Spinal cord (tissue), 10 donors: Measurements from ENCODE around the gene XRCC1. TPM values are rescaled to one million over a fixed set of nuclear protein-coding genes. Genes with fewer than 3 reads are reported as not detected.

Source experiments
- DNase-seq, 6 donors: peaks; one replicate each; pipeline versions ENCODE4 v3.0.0 to v3.0.0-alpha.2; 2013 to 2015; ENCODE audit warnings: low spot score in 6 of 6, low read depth in 4 of 6
- H3K27ac ChIP-seq: one replicate; pipeline ENCODE4 v1.5.1; 2013; ENCODE audit warnings: low read depth, low read length, control low read depth
- H3K27me3 ChIP-seq: one replicate; pipeline ENCODE4 v1.6.1; 2013; ENCODE audit warnings: low read length; ENCODE audit not compliant: control insufficient read depth, insufficient read depth
- H3K36me3 ChIP-seq: one replicate; pipeline ENCODE4 v1.6.1; 2013; ENCODE audit warnings: low read length; ENCODE audit not compliant: control insufficient read depth, insufficient read depth
- H3K4me1 ChIP-seq: one replicate; pipeline ENCODE4 v1.6.1; 2013; ENCODE audit warnings: low read length; ENCODE audit not compliant: control insufficient read depth, insufficient read depth
- H3K4me3 ChIP-seq: one replicate; pipeline ENCODE4 v1.5.1; 2013; ENCODE audit warnings: low read depth, low read length, control low read depth
- H3K9me3 ChIP-seq: one replicate; pipeline ENCODE4 v1.6.1; 2013; ENCODE audit warnings: low read length; ENCODE audit not compliant: control insufficient read depth, insufficient read depth
- WGBS: methylation state at CpG from one replicate; pipeline ENCODE4 v1.1.5; 2013; ENCODE audit warnings: missing lambda C conversion rate; ENCODE audit not compliant: insufficient coverage; 5-methylcytosine and 5-hydroxymethylcytosine counted together
- polyA plus RNA-seq, 2 donors: library from polyadenylated mRNA; unstranded; fragments of 120-200 nt; gene quantifications; one replicate each; pipeline ENCODE4 v1.2.1, GENCODE V29; 2013; ENCODE audit not compliant: insufficient read length in 2 of 2
- total RNA-seq, 2 donors: library from RNA; depleted of rRNA in 1 of 2; stranded (reverse); fragments of 120-200 nt in 1 of 2; fragments of >200 nt in 1 of 2; gene quantifications; one replicate each; pipeline versions ENCODE4 v1.2.3 to v1.2.4, GENCODE V29; 2013 to 2014
- donor health status: healthy.

Gene XRCC1
- total and polyA plus RNA-seq, 4 donors: 10.4 to 53.2 (median 46.9) TPM

DNA sequence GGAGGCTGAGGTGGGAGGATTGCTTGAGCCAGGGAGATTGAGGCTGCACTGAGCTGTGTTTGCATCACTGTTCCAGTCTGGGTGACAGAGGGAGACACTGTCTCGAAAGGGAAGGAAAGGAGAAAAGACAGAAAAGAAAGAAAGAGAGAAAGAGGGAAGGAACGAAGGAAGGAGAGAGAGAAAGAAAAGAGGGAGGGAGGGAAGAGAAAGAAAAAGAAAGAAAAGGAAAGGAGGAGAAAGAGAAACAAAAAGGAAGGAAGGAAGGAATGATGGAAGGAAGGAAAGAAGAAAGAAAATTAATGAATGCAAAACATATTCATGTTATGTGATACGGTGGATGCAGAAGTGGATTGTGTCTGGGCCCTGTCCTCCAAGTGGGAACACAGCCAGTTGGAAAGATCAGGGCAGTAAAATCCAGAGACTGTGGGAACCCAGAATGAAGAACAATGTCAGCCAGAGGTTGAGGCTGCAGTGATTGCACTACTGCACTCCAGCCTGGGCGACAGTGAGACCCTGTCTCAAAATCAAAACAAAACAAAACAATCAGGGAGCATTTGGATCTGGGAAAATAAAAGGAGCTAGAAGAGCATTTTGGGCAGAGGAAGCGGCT lies 77.0 kb downstream of the XRCC1 start:
- Histone ChIP-seq H3K4me3 (no peak overlapping the region), H3K36me3 (peaks cover 30% of the 10 kb centered on the region), H3K27ac (no peak overlapping the region), H3K9me3 (no peaks in the 10 kb centered on the region), H3K4me1 (peaks cover 22% of the 10 kb centered on the region), H3K27me3 (peaks cover 4% of the 10 kb centered on the region)
- 63% methylated on average over 4 of the region's 5 CpGs for WGBS
- DNase-seq: peak in 1 of 6 donors; percentile 35

DNA sequence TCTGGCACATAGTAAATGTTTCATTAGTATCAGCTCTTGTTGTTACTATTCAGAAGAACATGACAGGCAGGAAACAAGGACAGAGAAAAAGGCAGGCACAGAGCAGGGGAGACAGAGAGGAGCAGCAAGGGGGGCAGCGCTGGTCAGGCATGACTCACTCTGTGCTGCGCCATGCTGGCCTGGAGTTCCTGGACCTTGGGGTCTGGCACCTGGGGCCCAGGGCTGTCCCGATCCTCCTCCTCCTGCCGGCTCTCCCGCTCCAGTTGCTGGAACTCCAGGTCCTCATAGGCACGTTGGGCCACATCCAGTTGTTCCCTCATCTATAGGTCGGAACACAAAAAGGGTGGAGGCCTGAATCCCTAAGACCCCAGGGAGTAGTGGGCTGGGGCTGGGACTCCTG lies 78.4 kb downstream of the XRCC1 start:
- Histone ChIP-seq H3K4me3 (no peak overlapping the region), H3K27me3 (no peaks in the 10 kb centered on the region), H3K36me3 (peaks cover 28% of the 10 kb centered on the region), H3K27ac (no peak overlapping the region), H3K4me1 (peaks cover 12% of the 10 kb centered on the region), H3K9me3 (no peaks in the 10 kb centered on the region)
- 97% methylated on average over 7 of the region's 7 CpGs for WGBS
- DNase-seq: no peak

DNA sequence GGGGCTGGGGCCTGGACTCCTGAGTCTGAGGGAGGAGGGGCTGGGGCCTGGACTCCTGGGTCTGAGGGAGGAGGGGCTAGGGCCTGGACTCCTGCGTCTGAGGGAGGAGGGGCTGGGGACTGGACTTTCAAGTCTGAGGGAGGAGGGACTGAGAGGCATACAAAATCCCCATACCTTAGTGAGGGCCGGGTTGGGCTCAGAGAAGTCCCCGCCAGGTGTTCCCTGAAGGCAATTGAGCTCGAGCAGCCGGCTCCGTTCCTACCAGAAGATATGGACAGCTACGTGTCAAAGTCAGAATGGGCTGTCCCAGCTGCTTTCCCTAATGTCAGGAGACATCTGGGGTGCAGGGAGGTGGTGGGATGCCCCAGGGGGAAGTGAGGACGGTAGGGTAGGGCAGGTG lies 80.2 kb downstream of the XRCC1 start:
- Histone ChIP-seq H3K9me3 (no peaks in the 10 kb centered on the region), H3K27me3 (no peaks in the 10 kb centered on the region), H3K4me3 (no peak overlapping the region), H3K4me1 (peaks cover 7% of the 10 kb centered on the region), H3K36me3 (peaks cover 23% of the 10 kb centered on the region), H3K27ac (no peak overlapping the region)
- 75% methylated on average over 7 of the region's 8 CpGs for WGBS
- no peak for DNase-seq

Other genes starting within 250 kb of the XRCC1 start
- gene CD177, start 221.8 kb downstream of the XRCC1 start, total RNA-seq: 10 to 100 TPM in 1 of 2 donors, 1 to 10 TPM in 1; 4.8 to 24.1 TPM
- 1 to 10 TPM in 1 of 2 donors, not detected in 1; 2.5 TPM for gene CD177, start 221.8 kb downstream of the XRCC1 start, polyA plus RNA-seq
- not detected for gene TEX101, start 160.6 kb downstream of the XRCC1 start, total RNA-seq
- gene TEX101, start 160.6 kb downstream of the XRCC1 start, polyA plus RNA-seq: under 1 TPM in 1 of 2 donors, not detected in 1; 0.18 TPM
- gene LYPD3, start 109.9 kb downstream of the XRCC1 start, total RNA-seq: 1 to 10 TPM in 1 of 2 donors, under 1 TPM in 1; 0.20 to 1.2 TPM
- gene LYPD3, start 109.9 kb downstream of the XRCC1 start, polyA plus RNA-seq: 1 to 10 TPM; 1.3 to 2.1 TPM
- gene PHLDB3, start 70.8 kb downstream of the XRCC1 start, total RNA-seq: 10 to 100 TPM in 1 of 2 donors, 1 to 10 TPM in 1; 6.0 to 13.1 TPM
- 10 to 100 TPM in 1 of 2 donors, 1 to 10 TPM in 1; 8.6 to 12.1 TPM for gene PHLDB3, start 70.8 kb downstream of the XRCC1 start, polyA plus RNA-seq
- gene ETHE1, start 48.3 kb downstream of the XRCC1 start, total RNA-seq: 10 to 100 TPM; 22.5 to 30.4 TPM
- 10 to 100 TPM; 22.2 to 27.2 TPM for gene ETHE1, start 48.3 kb downstream of the XRCC1 start, polyA plus RNA-seq
- under 1 TPM; 0.40 to 0.94 TPM for gene ZNF575, start 42.3 kb downstream of the XRCC1 start, total RNA-seq
- gene ZNF575, start 42.3 kb downstream of the XRCC1 start, polyA plus RNA-seq: 10 to 100 TPM in 1 of 2 donors, 1 to 10 TPM in 1; 6.4 to 11.2 TPM
- 10 to 100 TPM in 1 of 2 donors, 1 to 10 TPM in 1; 3.4 to 13.7 TPM for gene PINLYP, start 274 bp upstream of the XRCC1 start, total RNA-seq
- 10 to 100 TPM; 12.9 to 21.6 TPM for gene PINLYP, start 274 bp upstream of the XRCC1 start, polyA plus RNA-seq
- 10 to 100 TPM; 25.2 to 60.9 TPM for gene IRGQ, start 20.6 kb upstream of the XRCC1 start, total RNA-seq
- gene IRGQ, start 20.6 kb upstream of the XRCC1 start, polyA plus RNA-seq: 10 to 100 TPM; 40.9 to 50.9 TPM
- 10 to 100 TPM in 1 of 2 donors, 1 to 10 TPM in 1; 8.0 to 12.1 TPM for gene ZNF576, start 21.1 kb upstream of the XRCC1 start, total RNA-seq
- gene ZNF576, start 21.1 kb upstream of the XRCC1 start, polyA plus RNA-seq: 10 to 100 TPM; 18.4 to 18.8 TPM
- gene SRRM5, start 36.6 kb upstream of the XRCC1 start, total RNA-seq: under 1 TPM; 0.10 to 0.22 TPM
- gene SRRM5, start 36.6 kb upstream of the XRCC1 start, polyA plus RNA-seq: 1 to 10 TPM; 1.2 to 2.5 TPM
- gene ZNF428, start 44.1 kb upstream of the XRCC1 start, total RNA-seq: 100 to 1,000 TPM in 1 of 2 donors, 10 to 100 TPM in 1; 66.1 to 123 TPM
- 100 to 1,000 TPM; 290 to 305 TPM for gene ZNF428, start 44.1 kb upstream of the XRCC1 start, polyA plus RNA-seq
- 10 to 100 TPM; 92.3 to 99.3 TPM for gene CADM4, start 64.3 kb upstream of the XRCC1 start, total RNA-seq
- gene CADM4, start 64.3 kb upstream of the XRCC1 start, polyA plus RNA-seq: 100 to 1,000 TPM; 313 to 325 TPM
- gene PLAUR, start 94.6 kb upstream of the XRCC1 start, total RNA-seq: 1 to 10 TPM; 6.9 to 9.0 TPM
- gene PLAUR, start 94.6 kb upstream of the XRCC1 start, polyA plus RNA-seq: 1 to 10 TPM; 5.7 to 7.4 TPM
- not detected for gene IRGC, start 140.5 kb upstream of the XRCC1 start, total RNA-seq
- not detected for gene IRGC, start 140.5 kb upstream of the XRCC1 start, polyA plus RNA-seq
- 10 to 100 TPM in 1 of 2 donors, 1 to 10 TPM in 1; 9.2 to 36.6 TPM for gene SMG9, start 179.4 kb upstream of the XRCC1 start, total RNA-seq
- gene SMG9, start 179.4 kb upstream of the XRCC1 start, polyA plus RNA-seq: 100 to 1,000 TPM in 1 of 2 donors, 10 to 100 TPM in 1; 76.5 to 110 TPM
- 1 to 10 TPM in 1 of 2 donors, under 1 TPM in 1; 0.83 to 1.1 TPM for gene KCNN4, start 205.4 kb upstream of the XRCC1 start, total RNA-seq
- gene KCNN4, start 205.4 kb upstream of the XRCC1 start, polyA plus RNA-seq: under 1 TPM; 0.62 to 0.79 TPM
- 1 to 10 TPM; 2.3 to 7.1 TPM for gene LYPD5, start 226.9 kb upstream of the XRCC1 start, total RNA-seq
- gene LYPD5, start 226.9 kb upstream of the XRCC1 start, polyA plus RNA-seq: 1 to 10 TPM; 7.3 to 8.5 TPM